ENCODE results near the gene MACROD2.

MACROD2 gene

GRCh38 chr20:14673164-14673563 lies 677.8 kb downstream of the MACROD2 start:
- H3K27ac ChIP-seq, result no peak overlapping the region
- H3K4me3 ChIP-seq (ENCODE audit: low read depth, low read length), result no peak overlapping the region
- peaks cover 28% of the 10 kb centered on the region for H3K4me1 ChIP-seq
- no peaks in the 10 kb centered on the region for H3K79me2 ChIP-seq
- TF ChIP-seq CTCF (IDR thresholded peaks at IDR 0.05), result no peak
- H3K9me3 ChIP-seq (ENCODE audit: control insufficient read depth, low read length), result no peaks in the 10 kb centered on the region
- H2AFZ ChIP-seq, result peak overlapping the region; percentile 35
- no peak overlapping the region for H3K9ac ChIP-seq
- H3K4me2 ChIP-seq (ENCODE audit: low read length), result no peak overlapping the region
- H3K36me3 ChIP-seq (ENCODE audit: control insufficient read depth, insufficient read depth, low read length), result no peaks in the 10 kb centered on the region
- H3K27me3 ChIP-seq (ENCODE audit: control insufficient read depth, insufficient read depth, low read length), result no peaks in the 10 kb centered on the region

GRCh38 chr20:14677455-14677854 lies 682.1 kb downstream of the MACROD2 start:
- Histone ChIP-seq H3K27me3 (ENCODE audit: control insufficient read depth, insufficient read depth, low read length) (no peaks in the 10 kb centered on the region), H3K4me3 (ENCODE audit: low read depth, low read length) (no peak overlapping the region), H3K27ac (peak overlapping the region; percentile 6), H3K4me1 (peaks cover 20% of the 10 kb centered on the region), H2AFZ (peak overlapping the region; percentile 74), H3K9me3 (ENCODE audit: control insufficient read depth, low read length) (no peaks in the 10 kb centered on the region), H3K79me2 (no peaks in the 10 kb centered on the region), H3K9ac (no peak overlapping the region), H3K4me2 (ENCODE audit: low read length) (no peak overlapping the region), H3K36me3 (ENCODE audit: control insufficient read depth, insufficient read depth, low read length) (no peaks in the 10 kb centered on the region)
- no peak for TF ChIP-seq CTCF (IDR thresholded peaks at IDR 0.05)

- H3K36me3 ChIP-seq (ENCODE audit: control insufficient read depth, insufficient read depth, low read length), result no peaks in the 10 kb centered on the region
- no peak overlapping the region for H3K9ac ChIP-seq
- TF ChIP-seq CTCF (IDR thresholded peaks at IDR 0.05), result no peak
- no peaks in the 10 kb centered on the region for H3K27me3 ChIP-seq (ENCODE audit: control insufficient read depth, insufficient read depth, low read length)
- no peaks in the 10 kb centered on the region for H3K9me3 ChIP-seq (ENCODE audit: control insufficient read depth, low read length)
- H3K27ac ChIP-seq, result no peak overlapping the region
- H2AFZ ChIP-seq, result no peak overlapping the region
- H3K79me2 ChIP-seq, result no peaks in the 10 kb centered on the region
- peaks cover 35% of the 10 kb centered on the region for H3K4me1 ChIP-seq
- H3K4me3 ChIP-seq (ENCODE audit: low read depth, low read length), result no peak overlapping the region
- no peak overlapping the region for H3K4me2 ChIP-seq (ENCODE audit: low read length)
Measured at GRCh38 chr20:14685183-14685582, 689.9 kb downstream of the MACROD2 start.

- Histone ChIP-seq H3K9ac (no peak overlapping the region), H3K9me3 (ENCODE audit: control insufficient read depth, low read length) (no peaks in the 10 kb centered on the region), H3K36me3 (ENCODE audit: control insufficient read depth, insufficient read depth, low read length) (no peaks in the 10 kb centered on the region), H3K27me3 (ENCODE audit: control insufficient read depth, insufficient read depth, low read length) (no peaks in the 10 kb centered on the region), H3K27ac (peak overlapping the region; percentile 82), H3K4me3 (ENCODE audit: low read depth, low read length) (no peak overlapping the region), H3K4me2 (ENCODE audit: low read length) (peak overlapping the region; percentile 49), H3K4me1 (peaks cover 44% of the 10 kb centered on the region), H2AFZ (peak overlapping the region; percentile 18), H3K79me2 (no peaks in the 10 kb centered on the region)
- TF ChIP-seq CTCF (IDR thresholded peaks at IDR 0.05), result no peak
Measured at GRCh38 chr20:14687313-14687712, 692.0 kb downstream of the MACROD2 start.

GRCh38 chr20:14688005-14688404 lies 692.7 kb downstream of the MACROD2 start:
- H3K27ac ChIP-seq, result peak overlapping the region; percentile 82
- TF ChIP-seq CTCF (IDR thresholded peaks at IDR 0.05), result no peak

More at GRCh38 chr20:14688005-14688404, 692.7 kb downstream of the MACROD2 start:
- H3K27me3 ChIP-seq (ENCODE audit: control insufficient read depth, insufficient read depth, low read length), result no peaks in the 10 kb centered on the region
- no peaks in the 10 kb centered on the region for H3K36me3 ChIP-seq (ENCODE audit: control insufficient read depth, insufficient read depth, low read length)
- H3K4me2 ChIP-seq (ENCODE audit: low read length), result peak overlapping the region; percentile 49
- no peaks in the 10 kb centered on the region for H3K79me2 ChIP-seq
- no peaks in the 10 kb centered on the region for H3K9me3 ChIP-seq (ENCODE audit: control insufficient read depth, low read length)
- H2AFZ ChIP-seq, result peak overlapping the region; percentile 41
- peaks cover 51% of the 10 kb centered on the region for H3K4me1 ChIP-seq
- no peak overlapping the region for H3K9ac ChIP-seq
- no peak overlapping the region for H3K4me3 ChIP-seq (ENCODE audit: low read depth, low read length)

All from parathyroid adenoma (tissue), 2 donors.